NOMO-1 treated with dmso at 0.1 percent for 144 hours (cell line): Measurements from ENCODE around the gene HPCA.

Experiments used
- DNase-seq: peaks from one replicate; lab custom pipeline; 2025; ENCODE audit not compliant: unreplicated experiment; lab: John Stamatoyannopoulos, UW

The HPCA gene

GRCh38 chr1:32931760-32932159 lies 45.5 kb downstream of the HPCA start:
- no peak for DNase-seq

- no peak for DNase-seq
Observed at GRCh38 chr1:32933742-32934322, 47.5 kb downstream of the HPCA start.

- no peak for DNase-seq
Observed at GRCh38 chr1:32934535-32934934, 48.2 kb downstream of the HPCA start.

GRCh38 chr1:32937061-32937460 lies 50.8 kb downstream of the HPCA start:
- no peak for DNase-seq

GRCh38 chr1:32939655-32940371 lies 53.5 kb downstream of the HPCA start:
- peak; percentile 48 for DNase-seq

- no peak for DNase-seq
Observed at GRCh38 chr1:32944180-32944579, 57.9 kb downstream of the HPCA start.
